Measurements from ENCODE around the gene STPG2. TPM values are rescaled to one million over a fixed set of nuclear protein-coding genes. Genes with fewer than 3 reads are reported as not detected.

STPG2 gene
- total and polyA plus RNA-seq, 5 donors, result 0.26 to 0.74 (median 0.40) TPM; not detected in 2

GRCh38 chr4:97627750-97628149, 515.5 kb downstream of the STPG2 start:
- 79% methylated on average over 4 of the region's 4 CpGs for WGBS
- ATAC-seq (no peak), DNase-seq (no peak)
- no peak overlapping the region for H3K27ac ChIP-seq (ENCODE audit: low read length)
- no peak overlapping the region for H3K4me3 ChIP-seq (ENCODE audit: low read length)
- H3K27me3 ChIP-seq (ENCODE audit: control insufficient read depth, insufficient read depth), result no peaks in the 10 kb centered on the region
- H3K9me3 ChIP-seq (ENCODE audit: control insufficient read depth, low read length), result no peaks in the 10 kb centered on the region
- intact Hi-C loops (cut with DNase I), result no loop called here
- no peaks in the 10 kb centered on the region for H3K4me1 ChIP-seq (ENCODE audit: control insufficient read depth, insufficient read depth, low read length)

- no peaks in the 10 kb centered on the region for H3K9me3 ChIP-seq (ENCODE audit: control insufficient read depth, low read length)
- ATAC-seq (no peak), DNase-seq (no peak)
- H3K27ac ChIP-seq (ENCODE audit: low read length), result no peak overlapping the region
- no peaks in the 10 kb centered on the region for H3K4me1 ChIP-seq (ENCODE audit: control insufficient read depth, insufficient read depth, low read length)
- no peaks in the 10 kb centered on the region for H3K27me3 ChIP-seq (ENCODE audit: control insufficient read depth, insufficient read depth)
- H3K4me3 ChIP-seq (ENCODE audit: low read length), result no peak overlapping the region
- intact Hi-C loops (cut with DNase I), result no loop called here
- WGBS, result 89% methylated on average over 4 of the region's 4 CpGs
Observed at GRCh38 chr4:97624204-97624603, 519.1 kb downstream of the STPG2 start.

GRCh38 chr4:97605932-97606331, 537.3 kb downstream of the STPG2 start:
- 18% methylated on average over 2 of the region's 2 CpGs for WGBS
- no peak overlapping the region for H3K4me3 ChIP-seq (ENCODE audit: low read length)
- intact Hi-C loops (cut with DNase I), result no loop called here

GRCh38 chr4:97593248-97593647, 550.0 kb downstream of the STPG2 start:
- Histone ChIP-seq H3K27ac (ENCODE audit: low read length) (no peak overlapping the region), H3K4me3 (ENCODE audit: low read length) (no peak overlapping the region), H3K27me3 (ENCODE audit: control insufficient read depth, insufficient read depth) (no peaks in the 10 kb centered on the region), H3K4me1 (ENCODE audit: control insufficient read depth, insufficient read depth, low read length) (no peaks in the 10 kb centered on the region), H3K9me3 (ENCODE audit: control insufficient read depth, low read length) (no peaks in the 10 kb centered on the region)
- intact Hi-C loops (cut with DNase I), result no loop called here
- 94% methylated on average over 9 of the region's 9 CpGs for WGBS
- ATAC-seq (no peak), DNase-seq (peak in 1 of 3 donors; percentile 8)

More at GRCh38 chr4:97605932-97606331, 537.3 kb downstream of the STPG2 start:
- no peaks in the 10 kb centered on the region for H3K4me1 ChIP-seq (ENCODE audit: control insufficient read depth, insufficient read depth, low read length)
- no peaks in the 10 kb centered on the region for H3K27me3 ChIP-seq (ENCODE audit: control insufficient read depth, insufficient read depth)
- DNase-seq (no peak), ATAC-seq (no peak)
- H3K27ac ChIP-seq (ENCODE audit: low read length), result no peak overlapping the region
- no peaks in the 10 kb centered on the region for H3K9me3 ChIP-seq (ENCODE audit: control insufficient read depth, low read length)

GRCh38 chr4:97590266-97590665, 553.0 kb downstream of the STPG2 start:
- WGBS, result 79% methylated on average over 4 of the region's 4 CpGs
- intact Hi-C loops (cut with DNase I), result no loop called here

GRCh38 chr4:97589481-97590196, 553.6 kb downstream of the STPG2 start:
- no peaks in the 10 kb centered on the region for H3K4me1 ChIP-seq (ENCODE audit: control insufficient read depth, insufficient read depth, low read length)
- WGBS, result 91% methylated on average over 5 of the region's 5 CpGs
- DNase-seq, result no peak
- H3K27me3 ChIP-seq (ENCODE audit: control insufficient read depth, insufficient read depth), result no peaks in the 10 kb centered on the region
- H3K27ac ChIP-seq (ENCODE audit: low read length), result no peak overlapping the region
- intact Hi-C loops (cut with DNase I), result no loop called here
- H3K4me3 ChIP-seq (ENCODE audit: low read length), result no peak overlapping the region
- no peak for ATAC-seq
- H3K9me3 ChIP-seq (ENCODE audit: control insufficient read depth, low read length), result no peaks in the 10 kb centered on the region

More at GRCh38 chr4:97590266-97590665, 553.0 kb downstream of the STPG2 start:
- no peak overlapping the region for H3K27ac ChIP-seq (ENCODE audit: low read length)
- ATAC-seq, result no peak
- no peaks in the 10 kb centered on the region for H3K4me1 ChIP-seq (ENCODE audit: control insufficient read depth, insufficient read depth, low read length)
- no peaks in the 10 kb centered on the region for H3K9me3 ChIP-seq (ENCODE audit: control insufficient read depth, low read length)
- DNase-seq, result no peak
- no peaks in the 10 kb centered on the region for H3K27me3 ChIP-seq (ENCODE audit: control insufficient read depth, insufficient read depth)
- H3K4me3 ChIP-seq (ENCODE audit: low read length), result no peak overlapping the region

GRCh38 chr4:97587912-97588311, 555.4 kb downstream of the STPG2 start:
- no peak overlapping the region for H3K4me3 ChIP-seq (ENCODE audit: low read length)
- whole genome bisulfite sequencing, result 76% methylated on average over 2 of the region's 2 CpGs
- ATAC-seq (no peak), DNase-seq (no peak)
- no peaks in the 10 kb centered on the region for H3K27me3 ChIP-seq (ENCODE audit: control insufficient read depth, insufficient read depth)
- no peaks in the 10 kb centered on the region for H3K9me3 ChIP-seq (ENCODE audit: control insufficient read depth, low read length)
- intact Hi-C loops (cut with DNase I), result no loop called here
- no peak overlapping the region for H3K27ac ChIP-seq (ENCODE audit: low read length)
- no peaks in the 10 kb centered on the region for H3K4me1 ChIP-seq (ENCODE audit: control insufficient read depth, insufficient read depth, low read length)

GRCh38 chr4:97585274-97585673, 558.0 kb downstream of the STPG2 start:
- H3K27me3 ChIP-seq (ENCODE audit: control insufficient read depth, insufficient read depth), result no peaks in the 10 kb centered on the region
- no peak for DNase-seq
- no peak overlapping the region for H3K4me3 ChIP-seq (ENCODE audit: low read length)
- H3K4me1 ChIP-seq (ENCODE audit: control insufficient read depth, insufficient read depth, low read length), result no peaks in the 10 kb centered on the region
- H3K27ac ChIP-seq (ENCODE audit: low read length), result no peak overlapping the region
- no peaks in the 10 kb centered on the region for H3K9me3 ChIP-seq (ENCODE audit: control insufficient read depth, low read length)
- ATAC-seq, result no peak
- intact Hi-C loops (cut with DNase I), result no loop called here

- no peaks in the 10 kb centered on the region for H3K27me3 ChIP-seq (ENCODE audit: control insufficient read depth, insufficient read depth)
- no peak overlapping the region for H3K4me3 ChIP-seq (ENCODE audit: low read length)
- intact Hi-C loops (cut with DNase I), result no loop called here
- ATAC-seq (no peak), DNase-seq (no peak)
- no peaks in the 10 kb centered on the region for H3K9me3 ChIP-seq (ENCODE audit: control insufficient read depth, low read length)
- H3K4me1 ChIP-seq (ENCODE audit: control insufficient read depth, insufficient read depth, low read length), result no peaks in the 10 kb centered on the region
- 34% methylated on average over 1 of the region's 1 CpG for WGBS
- H3K27ac ChIP-seq (ENCODE audit: low read length), result no peak overlapping the region
Observed at GRCh38 chr4:97582890-97583289, 560.4 kb downstream of the STPG2 start.

- Histone ChIP-seq H3K9me3 (ENCODE audit: control insufficient read depth, low read length) (no peaks in the 10 kb centered on the region), H3K27me3 (ENCODE audit: control insufficient read depth, insufficient read depth) (no peaks in the 10 kb centered on the region), H3K4me1 (ENCODE audit: control insufficient read depth, insufficient read depth, low read length) (no peaks in the 10 kb centered on the region), H3K4me3 (ENCODE audit: low read length) (no peak overlapping the region), H3K27ac (ENCODE audit: low read length) (no peak overlapping the region)
- 55% methylated on average over 2 of the region's 2 CpGs for WGBS
- DNase-seq (no peak), ATAC-seq (no peak)
- intact Hi-C loops (cut with DNase I), result no loop called here
Observed at GRCh38 chr4:97577004-97577403, 566.3 kb downstream of the STPG2 start.

GRCh38 chr4:97560009-97560408, 583.3 kb downstream of the STPG2 start:
- intact Hi-C loops (cut with DNase I), result no loop called here
- 84% methylated on average over 2 of the region's 2 CpGs for WGBS
- H3K4me1 ChIP-seq (ENCODE audit: control insufficient read depth, insufficient read depth, low read length), result no peaks in the 10 kb centered on the region
- DNase-seq (no peak), ATAC-seq (no peak)
- H3K4me3 ChIP-seq (ENCODE audit: low read length), result no peak overlapping the region
- H3K9me3 ChIP-seq (ENCODE audit: control insufficient read depth, low read length), result no peaks in the 10 kb centered on the region
- H3K27me3 ChIP-seq (ENCODE audit: control insufficient read depth, insufficient read depth), result no peaks in the 10 kb centered on the region
- no peak overlapping the region for H3K27ac ChIP-seq (ENCODE audit: low read length)

All from right cardiac atrium (tissue), 5 donors.